Measurements from ENCODE around the gene IL13.

The IL13 gene

DNA sequence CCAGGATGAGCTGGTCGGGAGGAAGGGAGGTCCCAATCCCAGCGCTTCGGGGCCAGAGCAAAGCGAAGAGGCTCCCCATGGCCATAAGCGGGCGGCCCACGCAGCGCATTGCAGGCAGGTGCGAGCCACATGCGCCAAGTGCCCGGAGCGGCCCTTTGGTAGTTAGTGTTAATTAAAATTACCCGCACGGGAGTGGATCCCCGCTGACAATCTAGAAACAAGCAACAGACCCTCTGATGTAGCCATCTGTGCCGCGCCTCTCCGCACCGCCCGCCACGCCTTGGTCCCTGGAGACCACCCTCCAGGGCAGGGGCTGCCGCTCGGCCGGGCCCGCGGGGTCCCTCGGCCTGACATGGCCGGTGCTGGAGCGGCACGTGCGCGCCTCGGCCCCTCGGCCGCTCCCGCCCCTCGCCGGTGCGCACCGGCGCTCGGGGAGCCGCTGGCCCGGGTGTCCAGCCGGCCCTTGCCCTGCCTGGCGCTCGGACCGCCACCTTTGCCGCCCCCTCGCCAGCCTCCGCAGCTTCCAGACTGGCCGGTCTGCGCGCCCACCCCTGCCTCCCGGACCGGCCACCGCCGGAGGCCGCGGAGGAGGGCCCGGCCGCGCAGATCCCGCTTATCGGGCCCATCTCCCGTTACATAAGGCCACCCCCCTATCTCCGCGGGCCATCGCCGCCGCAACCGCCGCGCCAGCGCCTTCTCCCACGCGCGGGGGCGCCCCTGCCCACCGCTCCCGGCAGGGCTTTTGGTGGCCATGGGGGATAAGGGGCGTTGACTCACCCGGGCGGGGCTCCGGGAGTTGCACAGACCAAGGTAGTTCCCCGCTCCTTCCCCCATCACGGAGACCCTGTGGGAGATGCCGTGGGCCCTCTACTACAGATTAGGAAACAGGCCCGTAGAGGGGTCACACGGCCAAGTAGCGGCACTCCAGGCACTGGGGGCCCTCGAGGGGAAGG is 1.9 kb upstream of the IL13 start:
- DNase-seq (ENCODE audit: low read depth), result peak; percentile 42

DNA sequence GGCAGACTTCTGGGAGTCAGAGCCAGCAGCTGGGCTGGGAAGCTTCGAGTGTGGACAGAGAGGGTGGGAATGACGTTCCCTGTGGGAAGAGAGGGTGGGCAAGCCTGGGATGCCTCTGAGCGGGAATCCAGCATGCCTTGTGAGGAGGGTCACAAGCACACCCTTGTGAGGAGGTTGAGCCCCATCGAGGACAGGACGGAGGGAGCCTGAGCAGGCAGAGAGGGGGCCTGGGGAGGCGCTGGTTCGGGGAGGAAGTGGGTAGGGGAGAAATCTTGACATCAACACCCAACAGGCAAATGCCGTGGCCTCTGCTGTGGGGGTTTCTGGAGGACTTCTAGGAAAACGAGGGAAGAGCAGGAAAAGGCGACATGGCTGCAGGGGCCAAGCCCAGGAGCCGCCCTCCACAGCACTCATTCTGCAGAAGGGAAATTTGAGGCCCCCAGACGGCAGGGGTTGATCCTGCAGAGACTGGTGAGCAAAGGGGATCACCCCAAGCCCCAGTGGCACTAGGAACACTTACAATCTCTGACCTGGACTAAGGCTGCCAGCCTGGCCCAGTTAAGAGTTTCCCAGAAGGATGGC is 1.1 kb upstream of the IL13 start:
- DNase-seq (ENCODE audit: low read depth), result no peak

DNA sequence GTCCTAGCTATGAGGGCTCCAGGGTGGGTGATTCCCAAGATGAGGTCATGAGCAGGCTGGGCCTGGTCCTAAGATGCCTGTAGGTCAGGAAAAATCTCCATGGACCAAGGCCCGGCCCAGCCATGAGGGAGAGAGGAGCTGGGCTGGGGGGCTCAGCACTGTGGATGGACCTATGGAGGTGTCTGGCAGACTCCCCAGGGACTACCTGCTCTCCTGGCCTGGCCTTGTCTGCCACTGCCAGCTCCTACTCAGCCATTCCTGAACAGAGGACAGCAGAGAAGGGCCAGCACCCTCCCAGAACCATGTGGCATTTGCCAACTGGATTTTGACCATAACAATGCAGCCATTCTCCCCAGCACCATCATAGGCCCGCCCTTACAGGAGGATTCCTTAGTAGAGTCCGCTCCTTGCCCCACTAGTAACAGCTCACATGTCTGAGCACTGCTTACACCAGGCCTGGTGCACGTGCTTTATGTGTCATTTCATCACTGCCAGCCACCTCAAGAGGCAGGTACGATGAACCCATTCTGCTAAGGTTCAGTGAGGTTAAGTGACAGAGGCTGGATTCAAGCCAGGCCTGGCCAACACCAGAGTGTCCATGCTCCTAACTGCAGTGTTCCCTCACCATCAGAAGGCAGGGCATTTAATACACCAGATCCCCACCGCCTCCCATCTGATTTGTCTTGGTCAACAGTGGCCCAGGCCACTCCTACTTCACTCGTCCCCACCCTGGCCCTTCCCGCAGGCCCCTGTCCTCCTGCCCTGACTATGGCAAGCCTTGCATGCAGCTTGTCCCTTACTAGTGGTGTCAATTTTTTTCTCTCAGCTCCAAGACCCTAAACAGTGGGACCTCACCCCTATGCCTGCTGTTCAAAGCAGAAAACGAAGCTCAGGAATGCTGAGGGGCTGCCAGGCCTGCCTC is 669 bp downstream of the IL13 start:
- no peak for DNase-seq (ENCODE audit: low read depth)

- no peak for DNase-seq (ENCODE audit: low read depth)
These were observed 1.9 kb downstream of the IL13 start for GRCh38 chr5:132659598-132660493.

GRCh38 chr5:132661231-132662003 is 3.4 kb downstream of the IL13 start:
- no peak for DNase-seq (ENCODE audit: low read depth)

- no peak for DNase-seq (ENCODE audit: low read depth)
These were observed 4.0 kb downstream of the IL13 start for GRCh38 chr5:132662004-132662401.

DNA sequence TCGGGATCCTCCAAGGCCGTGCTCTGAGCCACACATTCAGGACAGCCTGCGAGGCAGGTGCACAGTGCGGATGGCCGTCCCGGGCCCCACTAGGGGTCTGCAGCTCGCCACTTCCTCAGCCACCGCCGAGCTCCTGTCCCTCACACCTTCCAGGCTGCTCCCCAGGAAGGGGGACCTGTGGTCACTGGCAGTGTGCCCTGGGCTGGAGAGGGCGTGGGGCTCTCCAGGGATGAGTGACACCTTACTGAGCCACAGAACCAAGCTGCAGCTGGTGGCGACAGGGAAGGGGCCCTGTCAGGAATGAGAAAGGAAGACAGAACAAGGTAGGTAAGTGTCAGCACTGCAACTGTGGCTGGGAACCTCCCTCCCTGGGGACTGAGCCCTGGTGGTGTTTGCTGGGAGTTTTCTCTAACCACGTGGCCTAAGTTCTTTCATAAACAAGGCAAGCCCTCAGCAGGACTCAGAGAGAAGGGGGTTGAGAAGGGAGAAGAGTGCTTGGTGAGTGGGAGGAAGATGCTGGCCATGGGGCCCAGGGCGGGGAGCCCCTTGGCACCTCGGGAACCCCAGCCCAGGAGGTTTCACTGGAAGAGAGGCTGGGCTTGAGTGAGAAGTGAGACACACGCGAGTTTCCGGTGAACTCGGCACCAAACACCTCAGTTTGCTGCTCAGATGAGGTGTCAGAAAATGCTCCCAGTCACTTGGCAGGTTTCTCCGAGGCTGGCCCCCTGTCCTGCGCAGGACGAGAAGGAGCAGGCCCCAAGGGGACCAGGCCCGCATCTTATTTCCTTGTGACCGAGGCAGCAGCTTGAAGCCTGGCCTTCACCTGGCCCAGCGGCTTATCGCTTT is 5.2 kb downstream of the IL13 start:
- peak; percentile 39 for DNase-seq (ENCODE audit: low read depth)

GRCh38 chr5:132663771-132664695 is 6.1 kb downstream of the IL13 start:
- no peak for DNase-seq (ENCODE audit: low read depth)

- no peak for DNase-seq (ENCODE audit: low read depth)
These were observed 6.8 kb downstream of the IL13 start for GRCh38 chr5:132664696-132665209.

DNA sequence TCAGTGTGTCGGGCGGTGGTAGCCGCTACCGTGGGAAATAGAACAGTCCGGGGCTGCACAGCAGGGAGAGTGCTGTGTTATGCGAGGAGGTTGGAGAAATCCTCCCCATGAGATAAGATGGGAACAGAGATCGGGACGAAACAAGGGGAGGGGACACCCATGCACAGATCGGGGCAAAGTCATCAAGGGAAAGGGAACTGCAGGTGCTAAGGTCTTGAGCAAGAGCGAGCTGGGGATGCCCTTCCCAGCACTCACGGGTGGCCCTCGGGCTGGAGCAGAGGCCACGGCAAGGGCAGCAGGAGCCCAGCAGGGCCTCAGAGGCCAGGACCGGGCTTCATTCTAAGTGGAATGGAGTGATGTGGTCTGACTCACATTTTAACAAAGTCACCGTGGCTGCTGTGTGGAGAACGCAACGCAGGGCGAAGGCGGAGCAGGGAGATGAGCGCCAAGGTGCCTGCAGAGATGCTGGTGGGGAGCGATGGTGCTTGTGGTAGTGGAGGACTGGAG is 7.7 kb downstream of the IL13 start:
- DNase-seq (ENCODE audit: low read depth), result no peak

DNA sequence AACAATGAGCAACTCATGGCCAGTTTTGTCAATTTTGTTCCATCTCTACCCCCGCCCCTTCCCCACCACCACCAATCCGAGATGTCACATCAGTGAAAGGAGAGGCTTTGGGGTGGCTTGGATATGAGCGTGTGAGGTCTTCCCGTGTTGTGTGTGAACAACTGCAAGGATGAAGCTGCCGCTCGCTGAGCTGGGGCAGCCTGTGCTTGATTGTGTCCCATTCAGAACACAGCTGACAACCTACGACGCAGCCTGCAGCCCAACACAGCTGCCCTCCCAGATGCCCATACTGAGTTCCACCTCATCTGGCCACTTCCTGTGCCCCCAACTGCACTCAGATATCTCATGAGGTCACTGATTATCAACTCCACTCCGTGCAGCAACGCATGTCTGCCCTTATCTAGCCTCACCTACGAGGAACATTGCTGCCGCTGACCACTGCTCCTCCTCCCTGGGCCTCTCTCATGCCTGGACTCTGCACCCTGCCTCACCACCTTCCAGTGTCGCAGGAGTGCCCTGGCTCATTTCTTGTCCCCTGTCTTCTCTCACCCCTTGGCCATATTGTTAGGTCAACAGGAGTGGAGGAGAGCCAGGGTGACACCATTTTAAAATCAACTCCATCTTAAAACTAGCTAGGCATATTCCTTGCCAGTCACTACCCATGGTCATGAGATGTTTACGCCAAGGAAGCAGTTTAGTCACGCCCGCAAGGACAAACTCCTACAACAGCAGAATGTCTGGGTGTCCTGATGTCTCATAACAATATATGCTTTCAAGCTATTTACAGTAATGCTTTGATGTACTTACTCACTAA is 8.5 kb downstream of the IL13 start:
- DNase-seq (ENCODE audit: low read depth), result no peak

DNA sequence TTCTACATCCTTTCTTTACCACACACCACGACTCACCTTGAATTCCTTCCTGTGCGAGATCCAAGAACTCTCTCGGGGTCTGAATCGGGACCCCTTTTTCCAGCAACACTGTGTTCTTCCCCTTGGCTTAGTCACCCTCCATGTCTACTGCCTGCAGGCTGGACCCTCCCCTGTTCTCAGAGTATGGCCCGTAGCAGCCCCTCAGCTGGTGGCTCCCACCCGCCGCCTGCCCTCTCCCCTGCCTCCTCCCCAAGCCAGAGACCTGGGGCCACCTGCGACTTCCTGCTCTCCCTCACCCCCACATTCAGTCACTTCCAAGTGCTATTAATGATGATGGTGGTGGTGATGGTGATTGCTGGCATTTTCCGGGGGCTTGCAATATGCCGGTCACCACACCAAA is 9.3 kb downstream of the IL13 start:
- DNase-seq (ENCODE audit: low read depth), result no peak

DNA sequence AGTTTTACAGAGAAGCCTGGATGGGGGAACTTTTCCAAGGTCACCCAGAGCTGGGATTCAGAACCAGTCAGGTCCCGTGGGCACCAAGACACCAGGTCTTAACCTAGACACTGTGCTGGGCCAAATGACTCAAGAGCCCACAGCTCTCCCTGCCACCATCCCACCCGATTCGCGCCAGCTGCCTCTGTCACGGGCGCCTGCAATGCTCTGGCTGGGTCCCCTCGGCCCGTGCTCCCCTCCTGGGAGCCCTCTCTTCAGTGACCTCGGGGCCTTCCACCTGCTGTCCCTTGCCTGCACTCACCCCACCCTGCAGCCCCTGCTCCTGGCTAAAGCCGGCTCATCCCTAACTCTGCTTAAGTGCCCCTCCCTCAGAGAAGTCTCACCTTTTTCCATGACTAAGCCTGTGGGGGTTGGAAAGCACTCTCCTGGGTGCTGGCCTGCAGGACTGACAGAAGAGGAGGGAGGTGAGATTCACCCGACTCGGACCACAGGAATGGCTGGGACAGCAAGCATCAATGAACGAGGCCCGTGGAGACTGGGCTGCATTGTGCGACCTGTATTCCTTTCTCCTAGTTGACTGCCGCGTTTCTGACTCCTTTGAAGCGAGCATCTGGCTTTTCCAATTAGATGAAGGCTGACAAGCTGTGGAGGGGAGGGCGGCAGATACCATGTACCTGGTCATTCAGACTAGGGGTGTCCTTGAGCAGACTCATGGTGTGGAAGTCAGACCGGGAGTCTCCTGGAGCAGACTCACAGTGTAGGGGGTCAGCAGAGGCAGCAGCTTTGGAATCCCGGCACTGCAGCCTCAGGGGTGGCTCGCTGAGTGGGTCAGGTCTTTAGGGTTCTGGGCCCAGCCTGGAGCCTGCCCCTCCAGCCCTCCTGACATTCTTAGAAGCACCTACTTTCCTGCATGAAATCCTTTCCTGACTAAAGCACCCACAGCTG is 10.1 kb downstream of the IL13 start:
- DNase-seq (ENCODE audit: low read depth), result no peak

GRCh38 chr5:132668706-132669454 is 10.9 kb downstream of the IL13 start:
- no peak for DNase-seq (ENCODE audit: low read depth)

- DNase-seq (ENCODE audit: low read depth), result no peak
These were observed 11.5 kb downstream of the IL13 start for GRCh38 chr5:132669455-132669820.
